Measurements from ENCODE around the gene PARD3B. TPM values are rescaled to one million over a fixed set of nuclear protein-coding genes. Genes with fewer than 3 reads are reported as not detected.

PARD3B gene
- total and polyA plus RNA-seq, 2 of the 13 experiments (the other 11 are each of a cell fraction or from before 2014, with no cell fraction given) = 0.71 to 2.3 TPM

GRCh38 chr2:205171261-205171940 lies 626.1 kb downstream of the PARD3B start:
- H2AFZ ChIP-seq (ENCODE audit: low read length) = no peak overlapping the region
- in situ Hi-C loops (cut with HindIII; ENCODE audit: extremely low pct_ligation_motif_present, low pct_unique_long_range_greater_than_20kb) (no loop called here), intact Hi-C loops (cut with micrococcal nuclease; ENCODE audit: unreplicated experiment) (no loop called here)
- H4K20me1 ChIP-seq (ENCODE audit: insufficient read depth, low read length) = no peaks in the 10 kb centered on the region
- FAIRE-seq = no peak
- H3K79me2 ChIP-seq (ENCODE audit: insufficient read depth, low read length) = no peaks in the 10 kb centered on the region
- ChIA-PET CTCF (ENCODE audit: low intra/inter-chr PET ratio, low total read pairs) (no interaction called here), POLR2A (no interaction called here)
- WGBS (ENCODE audit: low lambda C conversion rate) = 66% methylated on average over 4 of the region's 4 CpGs
- H3K27ac ChIP-seq (ENCODE audit: extremely low read length, insufficient read depth, low read length) = no peak overlapping the region
- H3K9ac ChIP-seq (ENCODE audit: insufficient read depth, low read depth, low read length) = no peak overlapping the region
- no peaks in the 10 kb centered on the region for H3K36me3 ChIP-seq (replicated peaks in 1 of 2; ENCODE audit: control insufficient read depth in 1 of 2, insufficient read depth in 2 of 2, low read length in 2 of 2)
- BruUV-seq (replicated peaks) = no TSS peak
- no peak overlapping the region for H3K4me3 ChIP-seq (replicated peaks in 1 of 3; ENCODE audit: insufficient read depth in 1 of 3, low read depth in 2 of 3, low read length in 3 of 3)
- DNase-seq (ENCODE audit: low spot score) = no peak
- TF ChIP-seq ZNF251 (CRISPR knock-in tag; IDR thresholded peaks at IDR 0.05) = no peak
- no peak for TF ChIP-seq CCDC6 (CRISPR knock-in tag; IDR thresholded peaks at IDR 0.05)
- TF ChIP-seq ZNF260 (CRISPR knock-in tag; IDR thresholded peaks at IDR 0.05; ENCODE audit: borderline replicate concordance, low read depth) = no peak
- no peak for TF ChIP-seq BHLHE40 (IDR thresholded peaks at IDR 0.05; ENCODE audit: low read length)
- TF ChIP-seq ATM (IDR thresholded peaks at IDR 0.05; ENCODE audit: borderline replicate concordance) = no peak
- TF ChIP-seq HOXA3 (CRISPR knock-in tag; IDR thresholded peaks at IDR 0.05) = no peak
- no peak for TF ChIP-seq SNAPC5 (CRISPR knock-in tag; IDR thresholded peaks at IDR 0.05; ENCODE audit: borderline replicate concordance)
- no peak overlapping the region for H3K4me2 ChIP-seq (ENCODE audit: low read depth, low read length)
- H3K27me3 ChIP-seq (ENCODE audit: control insufficient read depth in 1 of 2, insufficient read depth in 2 of 2, low read length in 2 of 2) = no peaks in the 10 kb centered on the region
- ATAC-seq = no peak
- H3K9me3 ChIP-seq (ENCODE audit: low read length) = peaks cover 16% of the 10 kb centered on the region; the same call in 1 of the 2 replicates
- no peaks in the 10 kb centered on the region for H3K4me1 ChIP-seq (ENCODE audit: insufficient read depth, low read length)

GRCh38 chr2:205175831-205176230 lies 630.6 kb downstream of the PARD3B start:
- Histone ChIP-seq H3K27me3 (ENCODE audit: control insufficient read depth in 1 of 2, insufficient read depth in 2 of 2, low read length in 2 of 2) (no peaks in the 10 kb centered on the region), H4K20me1 (ENCODE audit: insufficient read depth, low read length) (no peaks in the 10 kb centered on the region), H3K9me3 (ENCODE audit: low read length) (peaks cover 10% of the 10 kb centered on the region; the same call in 1 of the 2 replicates), H2AFZ (ENCODE audit: low read length) (no peak overlapping the region), H3K79me2 (ENCODE audit: insufficient read depth, low read length) (no peaks in the 10 kb centered on the region), H3K4me3 (replicated peaks in 1 of 3; ENCODE audit: insufficient read depth in 1 of 3, low read depth in 2 of 3, low read length in 3 of 3) (no peak overlapping the region), H3K36me3 (replicated peaks in 1 of 2; ENCODE audit: control insufficient read depth in 1 of 2, insufficient read depth in 2 of 2, low read length in 2 of 2) (no peaks in the 10 kb centered on the region), H3K9ac (ENCODE audit: insufficient read depth, low read depth, low read length) (no peak overlapping the region), H3K27ac (ENCODE audit: extremely low read length, insufficient read depth, low read length) (no peak overlapping the region), H3K4me1 (ENCODE audit: insufficient read depth, low read length) (no peaks in the 10 kb centered on the region), H3K4me2 (ENCODE audit: low read depth, low read length) (no peak overlapping the region)
- TF ChIP-seq ZNF281 (CRISPR knock-in tag; IDR thresholded peaks at IDR 0.05; ENCODE audit: borderline replicate concordance) = no peak
- TF ChIP-seq BRCA1 (CRISPR knock-in tag; IDR thresholded peaks at IDR 0.05) = no peak
- TF ChIP-seq ZNF850 (CRISPR knock-in tag; conservative IDR thresholded peaks at IDR 0.05) = no peak
- TF ChIP-seq ZZZ3 (CRISPR knock-in tag; IDR thresholded peaks at IDR 0.05; ENCODE audit: borderline replicate concordance) = no peak
- no peak for TF ChIP-seq ZNF563 (CRISPR knock-in tag; IDR thresholded peaks at IDR 0.05)
- TF ChIP-seq FOXM1 (CRISPR knock-in tag; IDR thresholded peaks at IDR 0.05) = no peak
- TF ChIP-seq MXD3 (CRISPR knock-in tag; IDR thresholded peaks at IDR 0.05) = no peak
- TF ChIP-seq ZSCAN12 (CRISPR knock-in tag; IDR thresholded peaks at IDR 0.05) = no peak
- ChIA-PET CTCF (ENCODE audit: low intra/inter-chr PET ratio, low total read pairs) (no interaction called here), POLR2A (no interaction called here)
- FAIRE-seq = no peak
- ATAC-seq = no peak
- intact Hi-C loops (cut with micrococcal nuclease; ENCODE audit: unreplicated experiment) = no loop called here
- no peak for DNase-seq (ENCODE audit: low spot score)
- no TSS peak for BruUV-seq (replicated peaks)
- 64% methylated on average over 4 of the region's 4 CpGs for WGBS (ENCODE audit: low lambda C conversion rate)
- in situ Hi-C loops (cut with HindIII; ENCODE audit: extremely low pct_ligation_motif_present, low pct_unique_long_range_greater_than_20kb) = no loop called here

Measured in HepG2 (cell line).